Measurements from ENCODE around the gene SUMO4. TPM values are rescaled to one million over a fixed set of nuclear protein-coding genes. Genes with fewer than 3 reads are reported as not detected.

SUMO4 gene
- total and polyA plus RNA-seq, 9 of the 15 experiments (the other 6 are each of a cell fraction or from before 2014, with no cell fraction given), result 0.20 to 1.9 (median 0.50) TPM; not detected in 2

DNA sequence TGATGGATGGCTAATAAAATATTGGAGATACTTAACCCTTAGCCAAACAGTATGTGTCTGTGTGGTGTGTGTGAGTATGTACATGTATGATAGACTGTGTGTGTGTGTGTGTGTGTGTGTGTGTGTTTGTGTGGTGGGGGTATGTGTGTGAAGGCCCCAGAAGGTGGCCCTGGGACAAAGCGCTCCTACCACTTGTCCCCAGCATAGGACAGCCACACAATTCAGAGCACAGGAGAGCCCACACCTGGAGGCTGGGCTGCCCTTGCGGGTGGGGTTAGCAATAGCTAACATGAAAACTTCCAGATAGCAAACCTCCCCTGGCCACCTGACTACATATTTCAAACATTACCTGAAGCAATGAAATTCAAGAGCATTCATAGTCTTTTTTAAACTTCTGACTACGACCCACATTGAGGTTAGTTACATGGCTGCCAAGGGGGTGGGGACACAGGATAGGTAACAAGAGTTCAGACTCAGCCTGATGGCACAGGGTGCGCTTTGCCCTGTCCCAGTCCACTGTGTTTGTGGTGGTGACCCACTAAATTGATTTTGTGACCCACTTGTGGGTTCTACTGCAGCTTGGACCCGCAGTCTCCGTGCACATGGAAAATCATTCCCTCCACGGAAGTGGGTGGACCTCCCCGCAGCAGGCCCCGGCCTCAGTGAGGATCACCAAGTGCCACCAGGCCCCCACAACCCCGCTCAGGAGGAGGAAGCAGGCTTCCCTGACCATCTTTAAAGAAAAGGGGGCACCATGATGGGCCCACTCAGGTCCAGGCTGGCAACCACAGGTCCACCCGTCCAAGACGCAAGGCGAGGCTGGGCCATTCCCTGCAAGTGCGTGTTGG lies 50.0 kb downstream of the SUMO4 start (continued):
- TF ChIP-seq, protein P1, sequence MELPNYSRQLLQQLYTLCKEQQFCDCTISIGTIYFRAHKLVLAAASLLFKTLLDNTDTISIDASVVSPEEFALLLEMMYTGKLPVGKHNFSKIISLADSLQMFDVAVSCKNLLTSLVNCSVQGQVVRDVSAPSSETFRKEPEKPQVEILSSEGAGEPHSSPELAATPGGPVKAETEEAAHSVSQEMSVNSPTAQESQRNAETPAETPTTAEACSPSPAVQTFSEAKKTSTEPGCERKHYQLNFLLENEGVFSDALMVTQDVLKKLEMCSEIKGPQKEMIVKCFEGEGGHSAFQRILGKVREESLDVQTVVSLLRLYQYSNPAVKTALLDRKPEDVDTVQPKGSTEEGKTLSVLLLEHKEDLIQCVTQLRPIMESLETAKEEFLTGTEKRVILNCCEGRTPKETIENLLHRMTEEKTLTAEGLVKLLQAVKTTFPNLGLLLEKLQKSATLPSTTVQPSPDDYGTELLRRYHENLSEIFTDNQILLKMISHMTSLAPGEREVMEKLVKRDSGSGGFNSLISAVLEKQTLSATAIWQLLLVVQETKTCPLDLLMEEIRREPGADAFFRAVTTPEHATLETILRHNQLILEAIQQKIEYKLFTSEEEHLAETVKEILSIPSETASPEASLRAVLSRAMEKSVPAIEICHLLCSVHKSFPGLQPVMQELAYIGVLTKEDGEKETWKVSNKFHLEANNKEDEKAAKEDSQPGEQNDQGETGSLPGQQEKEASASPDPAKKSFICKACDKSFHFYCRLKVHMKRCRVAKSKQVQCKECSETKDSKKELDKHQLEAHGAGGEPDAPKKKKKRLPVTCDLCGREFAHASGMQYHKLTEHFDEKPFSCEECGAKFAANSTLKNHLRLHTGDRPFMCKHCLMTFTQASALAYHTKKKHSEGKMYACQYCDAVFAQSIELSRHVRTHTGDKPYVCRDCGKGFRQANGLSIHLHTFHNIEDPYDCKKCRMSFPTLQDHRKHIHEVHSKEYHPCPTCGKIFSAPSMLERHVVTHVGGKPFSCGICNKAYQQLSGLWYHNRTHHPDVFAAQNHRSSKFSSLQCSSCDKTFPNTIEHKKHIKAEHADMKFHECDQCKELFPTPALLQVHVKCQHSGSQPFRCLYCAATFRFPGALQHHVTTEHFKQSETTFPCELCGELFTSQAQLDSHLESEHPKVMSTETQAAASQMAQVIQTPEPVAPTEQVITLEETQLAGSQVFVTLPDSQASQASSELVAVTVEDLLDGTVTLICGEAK (IDR thresholded peaks at IDR 0.05), result no peak
- TF ChIP-seq, protein P1 (CRISPR knock-in tag; IDR thresholded peaks at IDR 0.05), result no peak
- TF ChIP-seq, protein P2, sequence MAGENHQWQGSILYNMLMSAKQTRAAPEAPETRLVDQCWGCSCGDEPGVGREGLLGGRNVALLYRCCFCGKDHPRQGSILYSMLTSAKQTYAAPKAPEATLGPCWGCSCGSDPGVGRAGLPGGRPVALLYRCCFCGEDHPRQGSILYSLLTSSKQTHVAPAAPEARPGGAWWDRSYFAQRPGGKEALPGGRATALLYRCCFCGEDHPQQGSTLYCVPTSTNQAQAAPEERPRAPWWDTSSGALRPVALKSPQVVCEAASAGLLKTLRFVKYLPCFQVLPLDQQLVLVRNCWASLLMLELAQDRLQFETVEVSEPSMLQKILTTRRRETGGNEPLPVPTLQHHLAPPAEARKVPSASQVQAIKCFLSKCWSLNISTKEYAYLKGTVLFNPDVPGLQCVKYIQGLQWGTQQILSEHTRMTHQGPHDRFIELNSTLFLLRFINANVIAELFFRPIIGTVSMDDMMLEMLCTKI (IDR thresholded peaks at IDR 0.05; ENCODE audit: partially characterized antibody), result no peak

Other genes with a start within 250 kb of the SUMO4 start
- gene TAB2, start 82.5 kb upstream of the SUMO4 start, total RNA-seq (2014; rRNA removed), result 9.1 and 10.6 TPM in 2 replicates
- 17.4 and 19.9 TPM in 2 replicates for gene TAB2, start 82.5 kb upstream of the SUMO4 start, total RNA-seq (2014; rRNA removed; fragmentation: Illumina TruSeq; extraction: Trizol)
- gene TAB2, start 82.5 kb upstream of the SUMO4 start, total RNA-seq (2015; rRNA removed; fragmentation: Illumina TruSeq; extraction: Trizol), result 18.9 and 21.5 TPM in 2 replicates
- gene TAB2, start 82.5 kb upstream of the SUMO4 start, total RNA-seq (2021), result 19.3 and 23.2 TPM in 2 replicates
- 36.3 and 38.3 TPM in 2 replicates for gene TAB2, start 82.5 kb upstream of the SUMO4 start, polyA plus RNA-seq (2011; rRNA removed)
- 29.8 and 32.9 TPM in 2 replicates for gene TAB2, start 82.5 kb upstream of the SUMO4 start, polyA plus RNA-seq (2014; fragmentation: Illumina TruSeq; extraction: Trizol)
- gene TAB2, start 82.5 kb upstream of the SUMO4 start, polyA plus RNA-seq (2014; fragmentation: Nextera tagmentation; extraction: Ambion mirVana), result 1 to 10 TPM; 9.5 to 10.0 TPM
- 16.9 and 18.6 TPM in 2 replicates for gene TAB2, start 82.5 kb upstream of the SUMO4 start, polyA plus RNA-seq (2014; rRNA removed)
- gene ZC3H12D, start 84.8 kb downstream of the SUMO4 start, total RNA-seq (2014; rRNA removed), result not detected in 2 replicates
- 0.04 TPM in 1 of 2 replicates, not detected in the other for gene ZC3H12D, start 84.8 kb downstream of the SUMO4 start, total RNA-seq (2014; rRNA removed; fragmentation: Illumina TruSeq; extraction: Trizol)
- gene ZC3H12D, start 84.8 kb downstream of the SUMO4 start, total RNA-seq (2015; rRNA removed; fragmentation: Illumina TruSeq; extraction: Trizol), result 0.04 and 0.19 TPM in 2 replicates
- 0.20 and 0.27 TPM in 2 replicates for gene ZC3H12D, start 84.8 kb downstream of the SUMO4 start, total RNA-seq (2021)
- gene ZC3H12D, start 84.8 kb downstream of the SUMO4 start, polyA plus RNA-seq (2011; rRNA removed), result 0.06 TPM in 1 of 2 replicates, not detected in the other
- 0.12 and 0.22 TPM in 2 replicates for gene ZC3H12D, start 84.8 kb downstream of the SUMO4 start, polyA plus RNA-seq (2014; fragmentation: Illumina TruSeq; extraction: Trizol)
- not detected for gene ZC3H12D, start 84.8 kb downstream of the SUMO4 start, polyA plus RNA-seq (2014; fragmentation: Nextera tagmentation; extraction: Ambion mirVana)
- 0.04 and 0.05 TPM in 2 replicates for gene ZC3H12D, start 84.8 kb downstream of the SUMO4 start, polyA plus RNA-seq (2014; rRNA removed)
- gene PPIL4, start 145.8 kb downstream of the SUMO4 start, total RNA-seq (2014; rRNA removed), result 29.5 and 36.9 TPM in 2 replicates
- 53.7 and 59.5 TPM in 2 replicates for gene PPIL4, start 145.8 kb downstream of the SUMO4 start, total RNA-seq (2014; rRNA removed; fragmentation: Illumina TruSeq; extraction: Trizol)
- gene PPIL4, start 145.8 kb downstream of the SUMO4 start, total RNA-seq (2015; rRNA removed; fragmentation: Illumina TruSeq; extraction: Trizol), result 52.3 and 54.0 TPM in 2 replicates
- gene PPIL4, start 145.8 kb downstream of the SUMO4 start, total RNA-seq (2021), result 26.9 and 29.1 TPM in 2 replicates
- gene PPIL4, start 145.8 kb downstream of the SUMO4 start, polyA plus RNA-seq (2011; rRNA removed), result 11.7 and 14.5 TPM in 2 replicates
- 34.9 and 45.9 TPM in 2 replicates for gene PPIL4, start 145.8 kb downstream of the SUMO4 start, polyA plus RNA-seq (2014; fragmentation: Illumina TruSeq; extraction: Trizol)
- 10 to 100 TPM; 48.5 to 55.2 TPM for gene PPIL4, start 145.8 kb downstream of the SUMO4 start, polyA plus RNA-seq (2014; fragmentation: Nextera tagmentation; extraction: Ambion mirVana)
- gene PPIL4, start 145.8 kb downstream of the SUMO4 start, polyA plus RNA-seq (2014; rRNA removed), result 26.4 and 32.2 TPM in 2 replicates
- gene GINM1, start 166.1 kb downstream of the SUMO4 start, total RNA-seq (2014; rRNA removed), result 11.4 and 15.4 TPM in 2 replicates
- 19.3 and 23.8 TPM in 2 replicates for gene GINM1, start 166.1 kb downstream of the SUMO4 start, total RNA-seq (2014; rRNA removed; fragmentation: Illumina TruSeq; extraction: Trizol)
- gene GINM1, start 166.1 kb downstream of the SUMO4 start, total RNA-seq (2015; rRNA removed; fragmentation: Illumina TruSeq; extraction: Trizol), result 16.2 and 16.5 TPM in 2 replicates
- 13.9 and 15.7 TPM in 2 replicates for gene GINM1, start 166.1 kb downstream of the SUMO4 start, total RNA-seq (2021)
- gene GINM1, start 166.1 kb downstream of the SUMO4 start, polyA plus RNA-seq (2011; rRNA removed), result 11.6 and 14.2 TPM in 2 replicates
- 15.2 and 15.4 TPM in 2 replicates for gene GINM1, start 166.1 kb downstream of the SUMO4 start, polyA plus RNA-seq (2014; fragmentation: Illumina TruSeq; extraction: Trizol)
- 1 to 10 TPM; 5.0 to 6.1 TPM for gene GINM1, start 166.1 kb downstream of the SUMO4 start, polyA plus RNA-seq (2014; fragmentation: Nextera tagmentation; extraction: Ambion mirVana)
- gene GINM1, start 166.1 kb downstream of the SUMO4 start, polyA plus RNA-seq (2014; rRNA removed), result 12.9 and 13.0 TPM in 2 replicates
- gene KATNA1, start 248.5 kb downstream of the SUMO4 start, total RNA-seq (2014; rRNA removed), result 41.1 and 45.0 TPM in 2 replicates
- 53.5 and 63.0 TPM in 2 replicates for gene KATNA1, start 248.5 kb downstream of the SUMO4 start, total RNA-seq (2014; rRNA removed; fragmentation: Illumina TruSeq; extraction: Trizol)
- 40.6 and 44.5 TPM in 2 replicates for gene KATNA1, start 248.5 kb downstream of the SUMO4 start, total RNA-seq (2015; rRNA removed; fragmentation: Illumina TruSeq; extraction: Trizol)
- gene KATNA1, start 248.5 kb downstream of the SUMO4 start, total RNA-seq (2021), result 33.9 and 34.6 TPM in 2 replicates
- 58.1 and 76.9 TPM in 2 replicates for gene KATNA1, start 248.5 kb downstream of the SUMO4 start, polyA plus RNA-seq (2011; rRNA removed)
- 55.0 and 56.7 TPM in 2 replicates for gene KATNA1, start 248.5 kb downstream of the SUMO4 start, polyA plus RNA-seq (2014; fragmentation: Illumina TruSeq; extraction: Trizol)
- 10 to 100 TPM; 22.5 to 33.3 TPM for gene KATNA1, start 248.5 kb downstream of the SUMO4 start, polyA plus RNA-seq (2014; fragmentation: Nextera tagmentation; extraction: Ambion mirVana)
- 41.8 and 47.5 TPM in 2 replicates for gene KATNA1, start 248.5 kb downstream of the SUMO4 start, polyA plus RNA-seq (2014; rRNA removed)

Measured in K562 (cell line).